MCF 10A (cell line): ENCODE data around the gene DCST1. TPM values are rescaled to one million over a fixed set of nuclear protein-coding genes. Genes with fewer than 3 reads are reported as not detected.

Source experiments
- BruUV-seq: library from RNA; stranded (reverse); fragments of 400-500 nt; replicated peaks from 2 replicates; lab custom pipeline; 2021; lab: Mats Ljungman, UMichigan
- CTCF ChIA-PET: fragments of 300-600 bp; sonication (Branson Sonifier 250); formaldehyde crosslinking; extraction: SDS; loops from one replicate; lab custom pipeline; 2021; ENCODE audit warnings: antibody characterized with exemption, inconsistent platforms; lab: Yijun Ruan, JAX
- POLR2A ChIA-PET: fragments of 300-600, 350-650 bp; sonication (Branson Sonifier 250); formaldehyde crosslinking; extraction: SDS; loops from one replicate; lab custom pipeline; 2020; ENCODE audit warnings: antibody characterized with exemption, inconsistent platforms; lab: Yijun Ruan, JAX
- DNase-seq: peaks from one replicate; pipeline ENCODE4 v3.0.0-alpha.2; 2018; ENCODE audit not compliant: unreplicated experiment
- H3K27ac Mint-ChIP-seq: one replicate; pipeline ENCODE4 v1.8.0; 2022; ENCODE audit warnings: mild to moderate bottlenecking, low read depth, mixed read lengths; ENCODE audit not compliant: unreplicated experiment
- H3K27me3 Mint-ChIP-seq: one replicate; pipeline ENCODE4 v1.8.0; 2022; ENCODE audit warnings: mixed read lengths; ENCODE audit not compliant: insufficient read depth, unreplicated experiment
- H3K36me3 Mint-ChIP-seq: one replicate; pipeline ENCODE4 v1.8.0; 2022; ENCODE audit warnings: mild to moderate bottlenecking, moderate library complexity, mixed read lengths; ENCODE audit not compliant: insufficient read depth, unreplicated experiment
- H3K4me1 Mint-ChIP-seq: one replicate; pipeline ENCODE4 v1.8.0; 2022; ENCODE audit warnings: mixed read lengths; ENCODE audit not compliant: insufficient read depth, unreplicated experiment
- H3K4me3 Mint-ChIP-seq: one replicate; pipeline ENCODE4 v1.8.0; 2022; ENCODE audit warnings: mild to moderate bottlenecking, moderate library complexity, mixed read lengths; ENCODE audit not compliant: unreplicated experiment
- H3K9me3 Mint-ChIP-seq: one replicate; pipeline ENCODE4 v1.8.0; 2022; ENCODE audit warnings: mixed read lengths; ENCODE audit not compliant: unreplicated experiment
- intact Hi-C: fragments of 100-400 bp; cut with micrococcal nuclease; formaldehyde crosslinking; loops from 2 replicates; pipeline ENCODE4 v1.14.1; 2022
- total RNA-seq: library from RNA; stranded (reverse); gene quantifications from 2 replicates; pipeline ENCODE4 v1.2.3, GENCODE V29; 2022
- TF ChIP-seq, protein P1 (sequence below): fragments of 200-600 bp; IDR thresholded peaks from one replicate; pipeline ENCODE4 v1.8.0; 2022; ENCODE audit warnings: antibody characterized with exemption, mild to moderate bottlenecking; ENCODE audit not compliant: unreplicated experiment

The DCST1 gene
- total RNA-seq, 1 experiment from 2014 or later = 0.21 TPM

DNA sequence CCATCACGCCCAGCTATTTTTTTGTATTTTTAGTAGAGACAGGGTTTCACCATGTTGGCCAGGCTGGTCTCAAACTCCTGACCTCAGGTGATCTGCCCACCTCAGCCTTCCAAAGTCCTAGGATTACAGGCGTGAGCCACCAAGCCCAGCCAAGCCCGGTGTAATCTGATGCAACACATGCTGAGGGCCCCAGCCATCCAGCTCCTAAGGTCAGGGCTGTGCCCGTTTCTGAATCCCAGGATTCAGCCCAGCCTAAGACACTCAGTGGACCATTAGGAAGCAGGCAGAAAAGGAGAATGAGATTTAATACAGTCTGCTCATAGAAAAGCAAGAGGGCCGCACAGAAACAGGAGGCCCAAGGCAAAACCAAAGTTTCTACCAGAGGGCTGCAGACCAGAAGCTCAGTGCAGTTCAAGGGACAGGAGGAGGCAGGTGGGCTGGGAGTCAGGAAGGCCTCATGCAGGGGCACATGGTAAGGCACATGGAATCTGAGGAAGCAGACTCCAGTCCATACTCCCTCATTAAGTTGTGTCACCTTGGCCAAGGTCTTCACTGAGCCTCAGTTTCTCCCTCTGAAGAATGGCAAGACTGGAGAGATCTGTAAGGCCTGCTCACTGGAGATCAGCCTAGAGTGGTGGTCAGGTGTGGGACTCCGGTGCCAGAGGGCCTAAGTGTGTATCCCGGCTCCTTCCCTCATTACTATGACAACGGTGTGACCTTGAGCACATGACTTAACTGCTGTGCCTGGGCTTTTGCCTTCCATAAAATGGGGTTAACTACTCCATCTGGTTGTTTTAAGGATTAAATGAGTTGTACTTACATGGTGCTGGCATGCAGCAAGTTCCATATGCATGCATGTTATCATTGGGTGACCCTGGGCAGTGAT is 15.1 kb downstream of the DCST1 start:
- peaks cover 54% of the 10 kb centered on the region for H3K4me1 Mint-ChIP-seq
- intact Hi-C loops = no loop called here
- no TSS peak for BruUV-seq
- CTCF ChIA-PET = interaction anchor here (0.5 to 23.3 kb wide), 18 partner anchors 9 to 489 kb away, joined by 3 to 390 read pairs (median 4); partner anchors contain the start of genes EFNA4 and SHC1
- DNase-seq = no peak
- no peak overlapping the region for H3K4me3 Mint-ChIP-seq
- POLR2A ChIA-PET = interaction anchor here (0.6 to 8.7 kb wide), 13 partner anchors 10 to 1533 kb away, joined by 3 to 156 read pairs (median 7); partner anchors contain the start of genes CKS1B, FLAD1, SHC1 and SLC50A1
- H3K9me3 Mint-ChIP-seq = no peaks in the 10 kb centered on the region
- H3K36me3 Mint-ChIP-seq = peaks cover 7% of the 10 kb centered on the region
- H3K27ac Mint-ChIP-seq = peak overlapping the region; percentile 80
- H3K27me3 Mint-ChIP-seq = no peaks in the 10 kb centered on the region
- TF ChIP-seq, protein P1, sequence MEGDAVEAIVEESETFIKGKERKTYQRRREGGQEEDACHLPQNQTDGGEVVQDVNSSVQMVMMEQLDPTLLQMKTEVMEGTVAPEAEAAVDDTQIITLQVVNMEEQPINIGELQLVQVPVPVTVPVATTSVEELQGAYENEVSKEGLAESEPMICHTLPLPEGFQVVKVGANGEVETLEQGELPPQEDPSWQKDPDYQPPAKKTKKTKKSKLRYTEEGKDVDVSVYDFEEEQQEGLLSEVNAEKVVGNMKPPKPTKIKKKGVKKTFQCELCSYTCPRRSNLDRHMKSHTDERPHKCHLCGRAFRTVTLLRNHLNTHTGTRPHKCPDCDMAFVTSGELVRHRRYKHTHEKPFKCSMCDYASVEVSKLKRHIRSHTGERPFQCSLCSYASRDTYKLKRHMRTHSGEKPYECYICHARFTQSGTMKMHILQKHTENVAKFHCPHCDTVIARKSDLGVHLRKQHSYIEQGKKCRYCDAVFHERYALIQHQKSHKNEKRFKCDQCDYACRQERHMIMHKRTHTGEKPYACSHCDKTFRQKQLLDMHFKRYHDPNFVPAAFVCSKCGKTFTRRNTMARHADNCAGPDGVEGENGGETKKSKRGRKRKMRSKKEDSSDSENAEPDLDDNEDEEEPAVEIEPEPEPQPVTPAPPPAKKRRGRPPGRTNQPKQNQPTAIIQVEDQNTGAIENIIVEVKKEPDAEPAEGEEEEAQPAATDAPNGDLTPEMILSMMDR = no peak

DNA sequence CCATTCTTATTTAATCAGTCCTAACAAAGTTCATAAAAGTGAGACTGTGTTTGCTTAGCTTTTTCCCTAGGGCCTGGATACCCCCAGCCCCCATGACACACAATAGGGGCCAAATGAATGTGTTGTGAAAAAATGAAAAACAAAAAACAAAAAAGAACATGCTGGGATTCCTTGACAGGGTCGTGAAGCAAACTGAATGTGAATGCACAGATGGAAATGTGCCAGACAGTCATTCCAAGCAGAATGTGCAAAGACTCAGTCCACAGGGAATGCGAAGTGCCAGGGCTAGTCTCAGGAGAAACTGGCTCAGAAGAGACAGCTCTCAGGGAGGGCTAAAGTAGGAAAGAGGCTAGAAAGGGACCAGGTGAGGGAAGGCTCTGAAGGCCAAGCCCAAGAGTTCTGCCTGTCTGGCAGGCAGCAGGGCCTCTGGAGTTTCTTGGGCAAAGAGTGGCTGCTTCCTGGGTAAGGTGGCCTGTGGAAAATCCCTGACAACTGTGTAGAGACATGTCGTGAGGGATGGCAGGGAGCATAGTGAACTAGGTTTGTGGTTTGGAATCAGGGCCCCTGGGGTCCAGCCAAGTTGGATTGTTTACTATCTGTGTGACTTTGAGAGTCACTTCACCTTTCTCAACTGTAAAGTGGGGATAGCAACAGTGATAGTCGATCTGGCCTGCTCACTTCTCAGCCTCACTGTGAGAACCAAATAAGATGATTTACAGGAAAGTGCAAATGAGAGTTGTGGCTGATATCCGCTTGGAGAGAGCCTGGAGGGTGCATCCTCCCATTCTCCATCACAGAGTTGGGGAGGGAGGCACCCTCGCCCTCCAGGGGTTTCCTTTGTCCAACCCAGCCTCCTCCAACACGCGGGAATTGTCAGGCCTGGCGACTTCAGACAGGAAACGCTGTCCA is 16.3 kb downstream of the DCST1 start:
- H3K9me3 Mint-ChIP-seq = no peaks in the 10 kb centered on the region
- peak overlapping the region; percentile 80 for H3K27ac Mint-ChIP-seq
- TSS peak; percentile 43 for BruUV-seq
- H3K27me3 Mint-ChIP-seq = no peaks in the 10 kb centered on the region
- TF ChIP-seq, protein P1 = no peak
- peaks cover 17% of the 10 kb centered on the region for H3K36me3 Mint-ChIP-seq
- DNase-seq = peak; percentile 47
- intact Hi-C loops = loop anchor here (2.0 to 5.0 kb wide), 3 partner anchors 77 to 493 kb away; partner anchors contain the start of gene UBE2Q1
- POLR2A ChIA-PET = interaction anchor here (0.6 to 8.7 kb wide), 30 partner anchors 9 to 507 kb away, joined by 3 to 156 read pairs (median 8); partner anchors contain the start of genes CKS1B, EFNA3, EFNA4 and PBXIP1
- H3K4me3 Mint-ChIP-seq = peak overlapping the region; percentile 90
- H3K4me1 Mint-ChIP-seq = peaks cover 41% of the 10 kb centered on the region
- CTCF ChIA-PET = interaction anchor here (0.6 to 23.3 kb wide), 27 partner anchors 11 to 755 kb away, joined by 3 to 390 read pairs (median 4); partner anchors contain the start of genes EFNA4, LENEP, PBXIP1 and PMVK

DNA sequence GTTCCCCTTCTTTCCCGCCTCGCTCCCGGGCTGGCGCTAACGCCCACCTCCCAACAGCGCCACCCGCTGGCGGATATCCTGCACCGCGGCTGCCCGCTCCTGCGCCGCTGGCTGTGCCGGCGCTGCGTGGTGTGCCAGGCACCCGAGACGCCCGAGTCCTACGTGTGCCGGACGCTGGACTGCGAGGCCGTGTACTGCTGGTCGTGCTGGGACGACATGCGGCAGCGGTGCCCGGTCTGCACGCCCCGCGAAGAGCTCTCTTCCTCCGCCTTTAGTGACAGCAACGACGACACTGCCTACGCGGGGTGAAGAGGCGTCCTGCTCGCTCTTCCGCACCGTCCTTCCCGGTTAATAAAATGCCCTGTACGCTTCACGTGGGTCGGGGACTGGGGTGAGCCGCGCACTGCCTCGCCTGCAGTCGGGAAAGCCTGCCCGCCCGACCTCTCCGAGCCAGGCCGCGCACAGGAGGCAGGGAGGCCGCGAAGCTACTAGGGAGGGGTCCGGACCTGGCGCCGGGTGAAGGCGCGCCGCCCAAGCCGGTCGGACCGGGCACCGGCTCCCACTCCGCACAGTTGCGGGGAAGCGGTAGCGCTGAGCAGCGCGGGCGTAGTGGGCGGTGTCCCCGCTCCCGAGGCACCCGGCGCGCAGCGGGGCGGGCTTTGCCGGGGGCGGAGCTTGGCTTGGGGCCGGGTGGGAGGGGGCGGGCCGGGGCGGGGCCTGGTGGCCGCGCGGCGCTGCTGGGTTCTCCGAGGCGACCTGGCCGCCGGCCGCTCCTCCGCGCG is 17.1 kb downstream of the DCST1 start, which contains the start of gene ADAM15:
Gene ADAM15, plus strand, starts transcription at position 757 of the 782 bp plus-strand sequence. CDS start 71 bp downstream, outside the sequence.
- TF ChIP-seq, protein P1 = peak; percentile 99
- intact Hi-C loops = loop anchor here (2.0 to 5.0 kb wide), 3 partner anchors 78 to 493 kb away; partner anchors contain the start of gene UBE2Q1
- ChIA-PET POLR2A (interaction anchor here (0.6 to 8.7 kb wide), 39 partner anchors 9 to 653 kb away, joined by 3 to 156 read pairs (median 6); partner anchors contain the start of genes CKS1B, EFNA3, EFNA4 and LENEP), CTCF (interaction anchor here (0.6 to 23.3 kb wide), 31 partner anchors 10 to 1464 kb away, joined by 3 to 390 read pairs (median 4); partner anchors contain the start of genes CREB3L4, EFNA4, KRTCAP2 and LENEP)
- Mint-ChIP-seq H3K36me3 (peaks cover 25% of the 10 kb centered on the region), H3K9me3 (no peaks in the 10 kb centered on the region), H3K4me1 (peaks cover 33% of the 10 kb centered on the region), H3K27ac (peak within 1 kb of the TSS; percentile 80), H3K27me3 (no peaks in the 10 kb centered on the region), H3K4me3 (peak within 1 kb of the TSS; percentile 90)
- DNase-seq = peak; percentile 84
- no TSS peak for BruUV-seq
